ENCODE results near the gene CHTF8.
"Not testable (repeated sequence)": the region's sequence is repeated elsewhere in the genome, so short reads cannot be mapped to it uniquely, and the experiment has no call there.

CHTF8 gene

DNA sequence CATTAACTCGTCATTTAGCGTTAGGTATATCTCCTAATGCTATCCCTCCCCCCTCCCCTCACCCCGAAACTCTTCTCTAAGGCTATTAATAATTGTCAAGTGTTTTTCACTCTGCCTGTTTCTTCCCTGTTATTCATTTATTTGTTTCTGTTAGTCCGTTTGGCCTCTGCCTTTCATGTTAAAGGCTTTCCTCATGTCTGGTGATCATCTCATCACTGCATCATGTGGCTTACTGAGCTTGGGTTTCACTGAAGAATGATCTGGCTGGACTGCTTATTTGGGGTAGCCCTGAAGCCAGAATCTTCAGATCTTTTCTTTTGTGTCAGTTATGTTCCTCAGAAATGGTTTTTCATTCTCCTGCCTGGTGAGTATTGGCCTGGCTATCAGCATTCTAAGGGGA is 9.5 kb upstream of the CHTF8 start:
- no peak for DNase-seq
- Histone ChIP-seq H3K4me3 (ENCODE audit: low read depth, low read length) (no peak overlapping the region), H3K36me3 (peaks cover 88% of the 10 kb centered on the region), H3K27ac (no peak overlapping the region), H3K9me3 (ENCODE audit: severe bottlenecking) (no peaks in the 10 kb centered on the region), H3K27me3 (ENCODE audit: insufficient read depth, low read depth, severe bottlenecking) (no peaks in the 10 kb centered on the region)
- TF ChIP-seq, protein P1, sequence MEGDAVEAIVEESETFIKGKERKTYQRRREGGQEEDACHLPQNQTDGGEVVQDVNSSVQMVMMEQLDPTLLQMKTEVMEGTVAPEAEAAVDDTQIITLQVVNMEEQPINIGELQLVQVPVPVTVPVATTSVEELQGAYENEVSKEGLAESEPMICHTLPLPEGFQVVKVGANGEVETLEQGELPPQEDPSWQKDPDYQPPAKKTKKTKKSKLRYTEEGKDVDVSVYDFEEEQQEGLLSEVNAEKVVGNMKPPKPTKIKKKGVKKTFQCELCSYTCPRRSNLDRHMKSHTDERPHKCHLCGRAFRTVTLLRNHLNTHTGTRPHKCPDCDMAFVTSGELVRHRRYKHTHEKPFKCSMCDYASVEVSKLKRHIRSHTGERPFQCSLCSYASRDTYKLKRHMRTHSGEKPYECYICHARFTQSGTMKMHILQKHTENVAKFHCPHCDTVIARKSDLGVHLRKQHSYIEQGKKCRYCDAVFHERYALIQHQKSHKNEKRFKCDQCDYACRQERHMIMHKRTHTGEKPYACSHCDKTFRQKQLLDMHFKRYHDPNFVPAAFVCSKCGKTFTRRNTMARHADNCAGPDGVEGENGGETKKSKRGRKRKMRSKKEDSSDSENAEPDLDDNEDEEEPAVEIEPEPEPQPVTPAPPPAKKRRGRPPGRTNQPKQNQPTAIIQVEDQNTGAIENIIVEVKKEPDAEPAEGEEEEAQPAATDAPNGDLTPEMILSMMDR (IDR thresholded peaks at IDR 0.05; ENCODE audit: low read depth, low read length): no peak

DNA sequence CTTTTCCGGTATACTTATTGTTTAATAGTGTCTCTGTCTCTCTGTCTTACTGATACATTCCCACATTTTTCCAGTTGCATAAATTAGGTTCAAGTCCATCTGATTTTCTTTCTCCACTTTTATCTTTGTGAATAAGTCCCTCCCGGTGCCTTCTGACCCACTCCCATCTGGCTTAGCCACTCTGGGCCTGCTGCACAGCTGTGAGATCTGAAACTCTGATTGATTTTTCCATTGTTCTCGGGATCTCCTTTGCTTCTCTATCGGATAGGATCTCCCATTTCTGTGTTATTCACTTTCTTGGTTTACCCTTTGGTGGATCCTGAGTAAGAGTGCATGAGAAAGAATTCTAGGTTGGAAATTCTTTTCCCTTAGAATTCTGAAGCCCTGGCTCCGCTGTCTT is 8.6 kb upstream of the CHTF8 start:
- no peak for DNase-seq
- Histone ChIP-seq H3K27me3 (ENCODE audit: insufficient read depth, low read depth, severe bottlenecking) (no peaks in the 10 kb centered on the region), H3K9me3 (ENCODE audit: severe bottlenecking) (no peaks in the 10 kb centered on the region), H3K36me3 (peaks cover 91% of the 10 kb centered on the region), H3K4me3 (ENCODE audit: low read depth, low read length) (no peak overlapping the region), H3K27ac (peak overlapping the region; percentile 49)
- TF ChIP-seq, protein P1 (IDR thresholded peaks at IDR 0.05; ENCODE audit: low read depth, low read length): no peak

DNA sequence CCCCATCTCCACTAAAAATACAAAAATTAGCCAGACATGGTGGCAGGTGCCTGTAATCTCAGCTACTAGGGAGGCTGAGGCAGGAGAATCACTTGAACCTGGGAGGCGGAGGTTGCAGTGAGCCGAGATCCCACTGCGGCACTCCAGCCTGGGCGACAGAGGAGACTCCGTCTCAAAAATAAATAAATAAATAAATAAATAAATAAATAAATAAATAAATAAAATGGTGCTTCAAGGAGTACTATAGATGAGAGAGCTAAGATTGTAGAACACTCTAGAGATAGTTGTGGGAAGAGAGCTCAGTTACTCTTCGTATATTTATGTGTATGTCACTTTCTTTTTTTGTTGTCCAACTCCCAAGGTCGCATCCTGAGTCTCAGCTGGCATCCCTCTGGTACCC is 7.1 kb upstream of the CHTF8 start:
- not testable (repeated sequence) for H3K9me3 ChIP-seq (ENCODE audit: severe bottlenecking); H3K27ac ChIP-seq; DNase-seq; H3K4me3 ChIP-seq (ENCODE audit: low read depth, low read length); H3K27me3 ChIP-seq (ENCODE audit: insufficient read depth, low read depth, severe bottlenecking)
- H3K36me3 ChIP-seq: peaks cover 86% of the 10 kb centered on the region

DNA sequence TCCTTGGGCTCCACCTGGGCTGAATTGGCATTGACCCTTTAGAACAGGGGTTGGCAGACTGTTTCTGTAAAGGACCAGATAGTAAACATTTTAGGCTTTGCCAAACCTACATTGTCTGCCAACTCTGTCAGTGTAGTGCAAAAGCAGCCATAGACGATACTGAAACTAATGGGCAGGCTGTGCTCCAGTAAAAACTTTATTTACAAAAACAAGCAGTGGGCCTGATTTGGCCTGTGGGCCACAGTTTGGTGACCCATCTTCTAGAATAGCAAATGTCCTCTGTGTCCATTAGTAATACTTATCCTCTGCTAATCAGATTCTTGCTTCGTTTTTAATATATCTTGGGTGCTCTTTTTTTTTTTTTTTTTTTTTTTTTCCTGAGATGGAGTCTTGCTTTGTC is 6.2 kb upstream of the CHTF8 start:
- no peaks in the 10 kb centered on the region for H3K27me3 ChIP-seq (ENCODE audit: insufficient read depth, low read depth, severe bottlenecking)
- no peak overlapping the region for H3K27ac ChIP-seq
- no peaks in the 10 kb centered on the region for H3K9me3 ChIP-seq (ENCODE audit: severe bottlenecking)
- TF ChIP-seq, protein P1 (IDR thresholded peaks at IDR 0.05; ENCODE audit: low read depth, low read length): no peak
- H3K4me3 ChIP-seq (ENCODE audit: low read depth, low read length): no peak overlapping the region
- no peak for DNase-seq
- H3K36me3 ChIP-seq: peaks cover 86% of the 10 kb centered on the region

DNA sequence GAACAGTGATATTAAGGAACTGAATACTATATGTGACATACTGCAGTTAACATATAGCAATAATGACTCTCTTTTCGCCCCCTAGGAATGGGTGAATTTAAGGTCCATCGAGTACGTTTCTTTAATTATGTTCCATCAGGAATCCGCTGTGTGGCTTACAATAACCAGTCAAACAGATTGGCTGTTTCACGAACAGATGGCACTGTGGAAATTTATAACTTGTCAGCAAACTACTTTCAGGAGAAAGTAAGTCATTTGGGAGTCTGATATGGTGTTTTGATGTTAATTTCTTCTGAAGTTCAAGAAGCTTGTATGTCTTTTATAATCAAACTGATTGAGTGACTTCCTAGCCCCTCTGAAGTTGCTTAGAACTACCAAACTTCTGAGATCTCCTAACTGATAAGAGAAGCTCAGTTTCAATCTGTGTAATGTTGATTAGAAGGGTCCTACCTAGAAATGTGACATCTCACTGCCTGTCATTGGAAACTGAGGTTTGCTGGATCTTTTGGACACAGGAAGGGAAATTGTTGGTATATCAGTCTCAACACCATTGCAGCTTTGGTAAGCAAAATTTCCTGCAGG is 1.1 kb upstream of the CHTF8 start:
- peaks cover 54% of the 10 kb centered on the region for H3K36me3 ChIP-seq
- H3K4me3 ChIP-seq (ENCODE audit: low read depth, low read length): peak overlapping the region; percentile 99
- no peak overlapping the region; the same call in 1 of the 2 replicates for H3K27ac ChIP-seq
- DNase-seq: no peak
- H3K27me3 ChIP-seq (ENCODE audit: insufficient read depth, low read depth, severe bottlenecking): no peaks in the 10 kb centered on the region
- H3K9me3 ChIP-seq (ENCODE audit: severe bottlenecking): no peaks in the 10 kb centered on the region
- TF ChIP-seq, protein P1 (IDR thresholded peaks at IDR 0.05; ENCODE audit: low read depth, low read length): no peak

DNA sequence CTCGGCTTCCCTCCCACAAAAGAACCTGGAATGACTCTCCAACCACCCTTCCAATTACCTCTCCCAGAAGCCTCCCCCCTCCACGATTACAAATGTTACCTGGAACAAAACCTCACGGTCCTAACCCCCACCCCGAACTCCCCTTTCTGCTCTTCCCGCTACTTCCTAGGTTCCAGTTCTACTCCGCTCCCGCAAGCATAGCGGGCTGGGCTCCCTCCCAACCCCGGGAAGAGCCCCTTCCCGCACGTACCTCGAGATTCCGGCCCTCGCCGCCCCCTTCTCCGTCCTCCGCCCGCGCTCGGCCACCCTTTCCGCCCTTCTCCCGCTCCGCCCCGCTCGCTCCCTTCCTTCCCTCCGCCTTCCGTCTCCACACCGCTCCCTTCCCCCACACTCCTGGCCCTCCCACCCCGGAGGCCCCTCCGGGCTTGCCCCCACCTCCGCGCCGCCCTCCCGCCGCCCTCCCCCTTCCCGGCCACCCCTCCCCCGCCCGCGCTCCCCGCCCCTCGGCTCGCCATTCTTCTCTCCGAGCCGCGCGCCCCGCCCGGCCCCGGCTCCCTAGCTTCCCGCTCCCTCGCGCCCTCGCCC is 457 bp downstream of the CHTF8 start:
- DNase-seq: peak; percentile 92
- H3K4me3 ChIP-seq (ENCODE audit: low read depth, low read length): peak overlapping the region; percentile 99
- H3K36me3 ChIP-seq: peaks cover 47% of the 10 kb centered on the region
- TF ChIP-seq, protein P1 (IDR thresholded peaks at IDR 0.05; ENCODE audit: low read depth, low read length): no peak
- H3K27me3 ChIP-seq (ENCODE audit: insufficient read depth, low read depth, severe bottlenecking): no peaks in the 10 kb centered on the region
- H3K9me3 ChIP-seq (ENCODE audit: severe bottlenecking): no peaks in the 10 kb centered on the region
- H3K27ac ChIP-seq: peak overlapping the region; percentile 99
